BJ (cell line): ENCODE results near the gene SRMS. TPM values are rescaled to one million over a fixed set of nuclear protein-coding genes. Genes with fewer than 3 reads are reported as not detected.
"Not testable (repeated sequence)": the region's sequence is repeated elsewhere in the genome, so short reads cannot be mapped to it uniquely, and the experiment has no call there.

Source experiments
- CTCF ChIA-PET: fragments of 350-600 bp; formaldehyde crosslinking; extraction: SDS; loops from one replicate; lab custom pipeline; 2021; ENCODE audit warnings: antibody characterized with exemption, inconsistent platforms; lab: Yijun Ruan, JAX
- POLR2A ChIA-PET: fragments of 300-600 bp; sonication (Branson Sonifier 250); formaldehyde crosslinking; extraction: SDS; loops from one replicate; lab custom pipeline; 2021; ENCODE audit warnings: antibody characterized with exemption; lab: Charles Lee
- DNase-seq: peaks from one replicate; pipeline ENCODE4 v3.0.0-alpha.2; 2011; ENCODE audit warnings: low read depth
- H3K27me3 ChIP-seq: 2 replicates; pipeline ENCODE4 v1.6.0; 2011; ENCODE audit warnings: low read length; ENCODE audit not compliant: control insufficient read depth, insufficient read depth
- H3K36me3 ChIP-seq: 2 replicates; pipeline ENCODE4 v1.5.1; 2011; ENCODE audit warnings: low read length; ENCODE audit not compliant: control insufficient read depth, insufficient read depth
- H3K4me3 ChIP-seq: 2 replicates; pipeline ENCODE4 v1.5.1; 2011; ENCODE audit warnings: low read depth, mild to moderate bottlenecking, control low read depth, low read length
- CTCF ChIP-seq: IDR thresholded peaks from 2 replicates; pipeline ENCODE4 v1.5.1; 2011; ENCODE audit warnings: low read depth, mild to moderate bottlenecking, control low read depth, inconsistent platforms, low read length, moderate library complexity; ENCODE audit not compliant: insufficient read depth
- polyA plus RNA-seq: library from polyadenylated mRNA; depleted of rRNA; stranded (reverse); fragments of >200 nt; gene quantifications from 2 replicates; pipeline ENCODE4 v1.2.3, GENCODE V29; 2011

Gene SRMS
- polyA plus RNA-seq, 1 experiment = not detected

- ChIA-PET CTCF (no interaction called here), POLR2A (interaction anchor here (0.6 to 0.7 kb wide), 7 partner anchors 8 to 409 kb away, joined by 3 to 6 read pairs (median 5); partner anchors contain the start of gene TPD52L2)
- peaks cover 2% of the 10 kb centered on the region for H3K36me3 ChIP-seq
- no peak for DNase-seq
- H3K4me3 ChIP-seq = peak within 1 kb of the TSS; percentile 67
- no peak for TF ChIP-seq CTCF
- H3K27me3 ChIP-seq = no peaks in the 10 kb centered on the region; the same call in 1 of the 2 replicates
Measured at GRCh38 chr20:63574156-63574828, 26.7 kb upstream of the SRMS start, which contains the start of gene HELZ2. TSS of gene HELZ2 (minus strand) at chr20:63574239. CDS start at chr20:63572385, 1,854 bp downstream.

GRCh38 chr20:63573647-63574131, 26.1 kb upstream of the SRMS start:
- no peak for TF ChIP-seq CTCF
- no peak for DNase-seq
- Histone ChIP-seq H3K36me3 (peaks cover 2% of the 10 kb centered on the region), H3K27me3 (no peaks in the 10 kb centered on the region; the same call in 1 of the 2 replicates), H3K4me3 (peak overlapping the region; percentile 67)
- CTCF ChIA-PET = interaction anchor here (0.7 kb wide), 1 partner anchor 30 kb away, joined by 3 read pairs; no protein-coding TSS in a partner anchor
- POLR2A ChIA-PET = interaction anchor here (0.6 to 0.7 kb wide), 6 partner anchors 8 to 410 kb away, joined by 3 to 6 read pairs (median 6); partner anchors contain the start of gene TPD52L2

GRCh38 chr20:63572788-63573646, 25.5 kb upstream of the SRMS start:
- CTCF ChIA-PET = interaction anchor here (0.7 kb wide), 1 partner anchor 29 kb away, joined by 3 read pairs; no protein-coding TSS in a partner anchor
- TF ChIP-seq CTCF = peak; percentile 36
- POLR2A ChIA-PET = no interaction called here
- Histone ChIP-seq H3K4me3 (peak overlapping the region; percentile 67), H3K27me3 (no peaks in the 10 kb centered on the region; the same call in 1 of the 2 replicates), H3K36me3 (peaks cover 2% of the 10 kb centered on the region)
- DNase-seq = no peak

- no peak for TF ChIP-seq CTCF
- H3K36me3 ChIP-seq = peaks cover 2% of the 10 kb centered on the region
- ChIA-PET CTCF (no interaction called here), POLR2A (no interaction called here)
- no peak for DNase-seq
- H3K27me3 ChIP-seq = no peaks in the 10 kb centered on the region
- no peak overlapping the region for H3K4me3 ChIP-seq
Measured at GRCh38 chr20:63572071-63572787, 24.7 kb upstream of the SRMS start.

- H3K36me3 ChIP-seq, DNase-seq, H3K4me3 ChIP-seq, CTCF ChIA-PET, H3K27me3 ChIP-seq, POLR2A ChIA-PET: not testable (repeated sequence)
Measured at GRCh38 chr20:63571087-63571478, 23.5 kb upstream of the SRMS start.
